GM12878 (cell line): ENCODE results near the gene ARID1A. TPM values are rescaled to one million over a fixed set of nuclear protein-coding genes. Genes with fewer than 3 reads are reported as not detected.

Experiments used
- ATF2 ChIP-seq: IDR thresholded peaks from 2 replicates; pipeline ENCODE4 v1.6.1; 2012; ENCODE audit warnings: low read length, inconsistent platforms
- BCL3 ChIP-seq: IDR thresholded peaks from 2 replicates; pipeline ENCODE4 v1.6.1; 2011; ENCODE audit warnings: borderline replicate concordance, low read depth, mild to moderate bottlenecking, moderate library complexity, low read length; ENCODE audit not compliant: insufficient read depth, poor library complexity, severe bottlenecking
- CEBPB ChIP-seq, 2 experiments: fragments of 150-350 bp in 1 of 2; IDR thresholded peaks; 2 replicates each; pipeline ENCODE4 v1.6.1; 2012 to 2014; ENCODE audit warnings: low read depth in 2 of 2, low read length in 2 of 2, borderline replicate concordance in 1 of 2, inconsistent platforms in 1 of 2
- FOXK2 ChIP-seq: fragments of 450-650 bp; IDR thresholded peaks from 2 replicates; pipeline ENCODE4 v1.6.1; 2017; ENCODE audit warnings: mild to moderate bottlenecking, moderate library complexity
- GABPA ChIP-seq: IDR thresholded peaks from 2 replicates; pipeline ENCODE4 v1.6.1; 2014; ENCODE audit warnings: antibody characterized with exemption, low read depth, mild to moderate bottlenecking, inconsistent platforms
- HDGF ChIP-seq: fragments of 450-650 bp; IDR thresholded peaks from 2 replicates; pipeline ENCODE4 v1.6.1; 2016; ENCODE audit warnings: antibody characterized with exemption
- JUNB ChIP-seq: IDR thresholded peaks from 2 replicates; pipeline ENCODE4 v1.6.1; 2016; ENCODE audit warnings: antibody characterized with exemption, mild to moderate bottlenecking
- MEF2A ChIP-seq: IDR thresholded peaks from 2 replicates; pipeline ENCODE4 v1.6.1; 2011; ENCODE audit warnings: low read depth, mild to moderate bottlenecking, low read length, moderate library complexity; ENCODE audit not compliant: insufficient read depth
- MTA2 ChIP-seq: fragments of 450-650 bp; IDR thresholded peaks from 2 replicates; pipeline ENCODE4 v1.6.1; 2016; ENCODE audit warnings: low read depth, mild to moderate bottlenecking, moderate library complexity
- MXI1 ChIP-seq: fragments of 150-350 bp; IDR thresholded peaks from 2 replicates; pipeline ENCODE4 v1.6.1; 2011; ENCODE audit warnings: low read depth, mild to moderate bottlenecking, inconsistent platforms, low read length, improper control_type of control experiment
- NKRF ChIP-seq: fragments of 450-650 bp; conservative IDR thresholded peaks from 2 replicates; pipeline ENCODE4 v1.6.1; 2017; ENCODE audit warnings: mild to moderate bottlenecking, moderate library complexity
- POLR2AphosphoS2 ChIP-seq: IDR thresholded peaks from 2 replicates; pipeline ENCODE4 v1.6.1; 2011; ENCODE audit warnings: low read depth, mild to moderate bottlenecking, low read length, improper control_type of control experiment, moderate library complexity
- PRDM15 ChIP-seq: fragments of 450-650 bp; formaldehyde crosslinking; IDR thresholded peaks from 2 replicates; pipeline ENCODE4 v1.4.0; 2020; ENCODE audit warnings: mild to moderate bottlenecking, moderate library complexity
- SIN3A ChIP-seq: IDR thresholded peaks from 2 replicates; pipeline ENCODE4 v1.6.1; 2012; ENCODE audit warnings: low read depth, low read length, improper control_type of control experiment
- SMAD5 ChIP-seq: IDR thresholded peaks from 2 replicates; pipeline ENCODE4 v1.6.1; 2016; ENCODE audit warnings: antibody characterized with exemption, low read depth
- SMC3 ChIP-seq: IDR thresholded peaks from 2 replicates; pipeline ENCODE4 v1.6.1; 2011; ENCODE audit warnings: low read length, improper control_type of control experiment, borderline replicate concordance
- SP1 ChIP-seq: IDR thresholded peaks from one replicate; pipeline ENCODE4 v1.6.1; 2011; ENCODE audit warnings: low read depth, low read length
- SREBF1 ChIP-seq: IDR thresholded peaks from 2 replicates; pipeline ENCODE4 v1.6.1; 2012; ENCODE audit warnings: mild to moderate bottlenecking, low read length
- SUZ12 ChIP-seq: fragments of 200-600 bp; sonication (generic); IDR thresholded peaks from one replicate; pipeline ENCODE4 v1.6.1; 2018; ENCODE audit warnings: antibody characterized with exemption, mild to moderate bottlenecking; ENCODE audit not compliant: unreplicated experiment
- TAF1 ChIP-seq: IDR thresholded peaks from 2 replicates; pipeline ENCODE4 v1.6.1; 2011; ENCODE audit warnings: mild to moderate bottlenecking, low read depth, low read length, borderline replicate concordance
- TBL1XR1 ChIP-seq: IDR thresholded peaks from 2 replicates; pipeline ENCODE4 v1.6.1; 2012; ENCODE audit warnings: low read depth, low read length, improper control_type of control experiment
- ZNF24 ChIP-seq: fragments of 450-650 bp; IDR thresholded peaks from 2 replicates; pipeline ENCODE4 v1.6.1; 2017; ENCODE audit warnings: antibody characterized with exemption, mild to moderate bottlenecking
- polyA plus RNA-seq, 11 experiments: library from polyadenylated mRNA; depleted of rRNA in 4 of 11; unstranded in 6 of 11; stranded (reverse) in 5 of 11; fragments of >200 nt; fragmentation: Nextera tagmentation in 4 of 11; fragmentation: Illumina TruSeq in 1 of 11; extraction: Ambion mirVana in 4 of 11; extraction: Trizol in 1 of 11; gene quantifications; 1 replicate in 1 of 11; 2 replicates in 10 of 11; pipeline versions ENCODE4 v1.2.1 to v1.2.3, GENCODE V29; 2011 to 2016; ENCODE audit warnings: inconsistent platforms in 2 of 11, missing spikeins in 2 of 11, low read depth in 1 of 11
- total RNA-seq, 4 experiments: library from RNA; depleted of rRNA in 3 of 4; stranded (reverse); fragments of >200 nt in 3 of 4; fragmentation: Illumina TruSeq in 1 of 4; extraction: Trizol in 1 of 4; gene quantifications; 2 replicates each; pipeline versions ENCODE4 v1.2.1 to v1.2.3, GENCODE V29; 2013 to 2021
- TF ChIP-seq, protein P1 (sequence below): fragments of 450-650 bp; IDR thresholded peaks from 2 replicates; pipeline ENCODE4 v1.6.1; 2016; ENCODE audit warnings: mild to moderate bottlenecking

The ARID1A gene
- total and polyA plus RNA-seq, 10 of the 15 experiments (the other 5 are each of a cell fraction or from before 2014, with no cell fraction given) = 10.0 to 98.0 (median 23.5) TPM

GRCh38 chr1:26787381-26787705, 91.5 kb downstream of the ARID1A start (continued):
- peak; percentile 24; the same call in 1 of the 2 replicates for TF ChIP-seq SMC3
- TF ChIP-seq TAF1 = peak; percentile 35; the same call in 1 of the 2 replicates
- TF ChIP-seq PRDM15 (CRISPR knock-in tag) = no peak
- TF ChIP-seq JUNB = no peak
- TF ChIP-seq HDGF = peak; percentile 10; the same call in 1 of the 2 replicates
- peak; percentile 91 for TF ChIP-seq TBL1XR1
- peak; percentile 37; the same call in 1 of the 2 replicates for TF ChIP-seq ATF2
- TF ChIP-seq FOXK2 = no peak
- TF ChIP-seq GABPA = 0 out of 2 replicates have a peak, but pooled peaks have one; percentile 5
- no peak for TF ChIP-seq SREBF1
- no peak for TF ChIP-seq SUZ12
- TF ChIP-seq SP1 = peak; percentile 41
- TF ChIP-seq MXI1 = peak; percentile 75; the same call in 1 of the 2 replicates
- TF ChIP-seq NKRF = no peak
- TF ChIP-seq CEBPB (IDR thresholded peaks at IDR 0.05; ENCODE audit: borderline replicate concordance in 1 of 2, low read depth in 2 of 2, low read length in 2 of 2) = no peak
- TF ChIP-seq SMAD5 = no peak; the same call in 1 of the 2 replicates
- TF ChIP-seq SIN3A = no peak
- TF ChIP-seq, protein P1, sequence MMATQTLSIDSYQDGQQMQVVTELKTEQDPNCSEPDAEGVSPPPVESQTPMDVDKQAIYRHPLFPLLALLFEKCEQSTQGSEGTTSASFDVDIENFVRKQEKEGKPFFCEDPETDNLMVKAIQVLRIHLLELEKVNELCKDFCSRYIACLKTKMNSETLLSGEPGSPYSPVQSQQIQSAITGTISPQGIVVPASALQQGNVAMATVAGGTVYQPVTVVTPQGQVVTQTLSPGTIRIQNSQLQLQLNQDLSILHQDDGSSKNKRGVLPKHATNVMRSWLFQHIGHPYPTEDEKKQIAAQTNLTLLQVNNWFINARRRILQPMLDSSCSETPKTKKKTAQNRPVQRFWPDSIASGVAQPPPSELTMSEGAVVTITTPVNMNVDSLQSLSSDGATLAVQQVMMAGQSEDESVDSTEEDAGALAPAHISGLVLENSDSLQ = peak; percentile 71
- peak; percentile 57; the same call in 1 of the 2 replicates for TF ChIP-seq MEF2A
- no peak for TF ChIP-seq POLR2AphosphoS2
- TF ChIP-seq MTA2 = peak; percentile 85
- peak; percentile 97 for TF ChIP-seq BCL3
- peak; percentile 73 for TF ChIP-seq ZNF24
